ENCODE results near the gene APCDD1. TPM values are rescaled to one million over a fixed set of nuclear protein-coding genes. Genes with fewer than 3 reads are reported as not detected.

The APCDD1 gene
- total and polyA plus RNA-seq, 2 of the 13 experiments (the other 11 are each of a cell fraction or from before 2014, with no cell fraction given) = 2.1 to 8.6 TPM

GRCh38 chr18:10519999-10520935 is 65.8 kb downstream of the APCDD1 start:
- Histone ChIP-seq H3K4me2 (ENCODE audit: low read depth, low read length) (peak overlapping the region; percentile 57), H3K79me2 (ENCODE audit: insufficient read depth, low read length) (no peaks in the 10 kb centered on the region), H3K27me3 (ENCODE audit: control insufficient read depth in 1 of 2, insufficient read depth in 2 of 2, low read length in 2 of 2) (peaks cover 0 to 14% of the 10 kb centered on the region in 2 experiments; a peak in 3 of 5 replicates), H3K9me3 (ENCODE audit: low read length) (no peaks in the 10 kb centered on the region), H3K36me3 (replicated peaks in 1 of 2; ENCODE audit: control insufficient read depth in 1 of 2, insufficient read depth in 2 of 2, low read length in 2 of 2) (no peaks in the 10 kb centered on the region), H3K4me1 (ENCODE audit: insufficient read depth, low read length) (peaks cover 31% of the 10 kb centered on the region), H2AFZ (ENCODE audit: low read length) (no peak overlapping the region), H3K4me3 (replicated peaks in 1 of 3; ENCODE audit: insufficient read depth in 1 of 3, low read depth in 2 of 3, low read length in 3 of 3) (no peak overlapping the region), H3K27ac (ENCODE audit: extremely low read length, insufficient read depth, low read length) (no peak overlapping the region), H4K20me1 (ENCODE audit: insufficient read depth, low read length) (no peaks in the 10 kb centered on the region), H3K9ac (ENCODE audit: insufficient read depth, low read depth, low read length) (no peak overlapping the region)
- no TSS peak for BruUV-seq (replicated peaks)
- in situ Hi-C loops (cut with HindIII; ENCODE audit: extremely low pct_ligation_motif_present, low pct_unique_long_range_greater_than_20kb) = loop anchor here (5.0 kb wide), 1 partner anchor 548 kb away; no protein-coding TSS in a partner anchor
- 13% methylated on average over 17 of the region's 17 CpGs for WGBS (ENCODE audit: low lambda C conversion rate)
- CTCF ChIA-PET (ENCODE audit: low intra/inter-chr PET ratio, low total read pairs) = interaction anchor here (1.7 kb wide), 1 partner anchor 549 kb away, joined by 27 read pairs; no protein-coding TSS in a partner anchor
- ATAC-seq (peak; percentile 90), FAIRE-seq (peak; percentile 86), DNase-seq (ENCODE audit: low spot score) (peak; percentile 76)
- intact Hi-C loops (cut with micrococcal nuclease; ENCODE audit: unreplicated experiment) = loop anchor here (1.0 kb wide), 1 partner anchor 549 kb away; no protein-coding TSS in a partner anchor
- POLR2A ChIA-PET = no interaction called here
- TF ChIP-seq ZNF143 (CRISPR knock-in tag; IDR thresholded peaks at IDR 0.05) (peak; percentile 83), TIGD3 (CRISPR knock-in tag; IDR thresholded peaks at IDR 0.05; ENCODE audit: borderline replicate concordance) (no peak), ZBTB46 (CRISPR knock-in tag; IDR thresholded peaks at IDR 0.05; ENCODE audit: borderline replicate concordance) (no peak), ARID5B (CRISPR knock-in tag; IDR thresholded peaks at IDR 0.05) (0 out of 2 replicates have a peak, but pooled peaks have one; percentile 38), KLF16 (CRISPR knock-in tag; IDR thresholded peaks at IDR 0.05) (0 out of 4 replicates have a peak, but pooled peaks of 1 of the 2 experiments have one; percentile 19), TP53 (CRISPR knock-in tag; conservative IDR thresholded peaks at IDR 0.05) (no peak), SUZ12 (IDR thresholded peaks at IDR 0.05; ENCODE audit: low read depth, low read length) (peak; percentile 19; the same call in 1 of the 2 replicates), ZNF274 (CRISPR knock-in tag; IDR thresholded peaks at IDR 0.05) (no peak), PHF5A (CRISPR knock-in tag; IDR thresholded peaks at IDR 0.05; ENCODE audit: low read depth, unreplicated experiment) (no peak), GZF1 (CRISPR knock-in tag; IDR thresholded peaks at IDR 0.05) (no peak), ZBTB37 (CRISPR knock-in tag; IDR thresholded peaks at IDR 0.05) (no peak), DNMT3B (CRISPR knock-in tag; conservative IDR thresholded peaks at IDR 0.05) (0 out of 2 replicates have a peak, but pooled peaks have one; percentile 31), FOSL2 (CRISPR knock-in tag; IDR thresholded peaks at IDR 0.05) (0 out of 2 replicates have a peak, but pooled peaks have one; percentile 9)

Data from HepG2 (cell line).